ENCODE measurements around the gene FGF12.

GRCh38 chr3:192417559-192418055 lies 309.7 kb downstream of the FGF12 start:
- TF ChIP-seq, protein P1, sequence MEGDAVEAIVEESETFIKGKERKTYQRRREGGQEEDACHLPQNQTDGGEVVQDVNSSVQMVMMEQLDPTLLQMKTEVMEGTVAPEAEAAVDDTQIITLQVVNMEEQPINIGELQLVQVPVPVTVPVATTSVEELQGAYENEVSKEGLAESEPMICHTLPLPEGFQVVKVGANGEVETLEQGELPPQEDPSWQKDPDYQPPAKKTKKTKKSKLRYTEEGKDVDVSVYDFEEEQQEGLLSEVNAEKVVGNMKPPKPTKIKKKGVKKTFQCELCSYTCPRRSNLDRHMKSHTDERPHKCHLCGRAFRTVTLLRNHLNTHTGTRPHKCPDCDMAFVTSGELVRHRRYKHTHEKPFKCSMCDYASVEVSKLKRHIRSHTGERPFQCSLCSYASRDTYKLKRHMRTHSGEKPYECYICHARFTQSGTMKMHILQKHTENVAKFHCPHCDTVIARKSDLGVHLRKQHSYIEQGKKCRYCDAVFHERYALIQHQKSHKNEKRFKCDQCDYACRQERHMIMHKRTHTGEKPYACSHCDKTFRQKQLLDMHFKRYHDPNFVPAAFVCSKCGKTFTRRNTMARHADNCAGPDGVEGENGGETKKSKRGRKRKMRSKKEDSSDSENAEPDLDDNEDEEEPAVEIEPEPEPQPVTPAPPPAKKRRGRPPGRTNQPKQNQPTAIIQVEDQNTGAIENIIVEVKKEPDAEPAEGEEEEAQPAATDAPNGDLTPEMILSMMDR (IDR thresholded peaks at IDR 0.05) = no peak
- TF ChIP-seq POLR2A (IDR thresholded peaks at IDR 0.05) (no peak), EP300 (IDR thresholded peaks at IDR 0.05) (no peak)

Measured in tibial nerve (tissue), 4 donors.